Left hindlimb (tissue), 1 donor: ENCODE measurements around the gene PIK3CA.
"Not testable (repeated sequence)": the region's sequence is repeated elsewhere in the genome, so short reads cannot be mapped to it uniquely, and the experiment has no call there.

Source experiments
- DNase-seq: peaks from one replicate; pipeline ENCODE4 v3.0.0-alpha.2; 2018

PIK3CA gene

DNA sequence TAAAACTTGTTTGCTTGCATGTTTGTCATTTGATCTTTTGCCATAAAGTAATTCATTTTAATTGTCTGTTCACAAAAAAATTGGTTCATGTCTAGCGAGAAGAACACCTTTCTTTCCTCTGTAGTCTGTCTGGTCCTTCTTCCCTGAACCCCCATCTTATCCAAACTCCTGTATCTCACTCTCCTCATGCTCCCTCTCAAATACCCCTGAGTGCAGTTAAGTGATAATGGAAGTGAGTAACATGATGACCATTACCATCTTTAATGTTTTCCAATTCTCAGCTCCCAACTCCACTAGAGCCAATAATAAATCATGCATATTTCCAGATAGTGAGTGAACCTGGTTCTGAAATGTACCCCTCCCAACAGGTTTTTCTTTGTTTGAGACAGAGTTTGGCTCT lies 116.9 kb downstream of the PIK3CA start:
- no peak for DNase-seq

DNA sequence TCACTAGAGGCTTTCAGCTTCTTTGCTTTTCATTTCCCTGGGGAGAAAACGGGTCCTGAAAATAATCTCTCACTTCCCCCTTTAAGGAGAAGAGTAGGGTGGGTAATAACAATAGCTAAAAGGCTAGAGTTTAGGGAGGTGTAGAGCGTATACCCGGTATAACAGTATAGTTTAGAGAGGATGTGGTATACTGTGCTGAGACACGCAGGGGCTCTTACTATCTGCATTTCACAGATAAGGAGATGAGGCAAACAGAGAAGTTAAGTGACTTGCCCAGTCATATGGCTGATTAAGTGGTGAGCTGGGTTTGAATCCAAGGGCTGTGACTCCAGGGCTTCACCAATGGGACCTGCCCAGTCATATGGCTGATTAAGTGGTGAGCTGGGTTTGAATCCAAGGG lies 117.7 kb downstream of the PIK3CA start:
- DNase-seq = no peak

DNA sequence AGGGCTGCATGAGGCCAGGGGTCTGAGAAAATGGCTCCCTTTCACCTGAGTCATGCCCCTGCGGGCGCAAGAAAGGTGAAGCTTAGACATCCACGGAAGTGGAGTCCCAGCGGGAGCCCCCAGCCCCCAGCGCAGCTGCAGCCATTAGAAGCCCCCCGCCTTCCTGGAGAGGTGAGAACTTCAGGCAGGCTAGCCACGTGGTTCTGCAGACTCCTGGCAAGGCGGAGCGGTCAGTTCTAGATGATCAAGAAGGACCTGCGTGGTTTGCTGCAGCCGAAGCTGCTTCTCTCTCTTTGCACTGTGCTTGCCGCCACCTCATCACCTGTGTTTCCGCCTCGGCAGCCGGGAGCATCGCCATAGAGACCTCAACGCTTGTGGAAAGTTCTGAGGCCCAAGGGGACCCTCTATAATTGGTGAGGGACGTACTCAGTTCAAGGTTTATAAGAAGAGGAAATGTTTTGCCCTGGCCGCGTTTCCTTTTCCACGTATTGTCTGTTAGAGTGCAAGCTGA lies 118.6 kb downstream of the PIK3CA start:
- DNase-seq = no peak

DNA sequence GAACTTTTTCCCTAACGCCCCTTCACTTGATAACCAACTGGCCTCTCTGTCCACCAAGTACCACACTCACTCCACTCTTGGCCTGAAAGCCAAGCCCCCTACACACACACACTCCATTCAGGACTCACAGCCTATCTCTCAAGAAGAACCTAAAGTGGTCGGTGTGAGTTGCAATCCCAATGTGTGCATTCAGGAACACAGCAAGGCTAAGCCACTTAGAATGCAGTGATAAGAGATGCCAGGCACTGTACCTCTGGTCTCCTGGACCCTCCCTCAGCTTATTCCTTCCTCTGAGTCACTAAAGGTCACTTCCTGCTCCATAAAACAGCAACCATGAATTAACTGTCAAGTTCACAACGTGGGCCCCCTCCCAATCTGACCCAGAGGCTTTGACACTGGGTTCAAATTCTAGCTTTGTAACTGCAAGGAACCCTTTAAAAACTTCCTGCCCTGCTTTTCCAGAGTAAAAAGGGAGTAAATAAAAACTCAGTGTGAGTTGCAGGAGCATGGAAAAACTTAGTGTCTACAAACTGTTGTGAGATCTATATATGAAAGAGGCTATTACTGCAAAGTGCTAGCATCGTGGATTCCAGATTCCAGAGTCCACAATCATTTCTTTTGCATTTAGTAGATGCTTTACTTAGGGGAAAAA lies 120.4 kb downstream of the PIK3CA start:
- DNase-seq = no peak

DNA sequence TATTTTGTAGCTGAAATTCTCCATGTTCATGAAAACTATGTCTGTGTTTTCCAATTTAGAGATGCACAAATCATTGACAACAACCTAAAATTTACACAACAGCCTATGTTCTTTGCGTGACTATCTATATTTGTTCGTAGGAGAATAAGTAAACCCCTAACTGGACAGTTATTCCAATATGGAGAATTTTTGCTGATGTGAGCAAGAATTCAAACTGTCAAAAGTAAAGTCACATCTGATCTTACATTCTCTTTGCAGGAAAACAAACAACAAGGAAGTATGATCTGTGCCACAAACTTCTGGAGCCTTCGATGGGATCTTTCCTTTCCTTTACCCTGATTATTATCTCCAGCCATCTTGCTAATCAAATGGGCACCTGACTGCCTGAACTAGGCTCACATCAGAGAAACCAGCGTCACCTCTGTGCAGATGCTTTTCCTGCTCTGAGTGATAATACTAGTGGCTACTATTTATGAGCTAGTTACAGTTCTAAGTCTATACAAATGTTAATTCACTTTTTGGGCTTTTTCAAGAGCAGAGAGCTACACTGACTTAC lies 121.1 kb downstream of the PIK3CA start:
- no peak for DNase-seq

DNA sequence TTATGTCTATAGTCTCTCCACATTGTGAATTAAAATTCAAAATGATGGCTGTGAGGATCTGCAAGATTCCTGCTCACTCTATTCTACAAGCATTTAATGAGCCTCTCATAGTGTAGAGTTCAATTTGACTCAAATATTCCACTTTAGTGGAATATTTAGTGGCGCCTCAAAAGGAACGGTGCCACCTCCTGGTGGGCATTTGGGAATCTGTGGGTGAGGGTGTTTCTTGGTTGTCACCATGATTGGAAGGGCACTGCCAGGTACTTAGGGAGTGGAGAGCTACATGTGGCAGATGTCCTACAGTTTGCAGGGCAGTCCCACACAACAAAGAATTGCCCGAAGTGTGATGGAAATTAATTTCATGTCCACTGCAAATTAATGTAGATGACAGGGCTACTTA lies 124.2 kb downstream of the PIK3CA start:
- DNase-seq = no peak

DNA sequence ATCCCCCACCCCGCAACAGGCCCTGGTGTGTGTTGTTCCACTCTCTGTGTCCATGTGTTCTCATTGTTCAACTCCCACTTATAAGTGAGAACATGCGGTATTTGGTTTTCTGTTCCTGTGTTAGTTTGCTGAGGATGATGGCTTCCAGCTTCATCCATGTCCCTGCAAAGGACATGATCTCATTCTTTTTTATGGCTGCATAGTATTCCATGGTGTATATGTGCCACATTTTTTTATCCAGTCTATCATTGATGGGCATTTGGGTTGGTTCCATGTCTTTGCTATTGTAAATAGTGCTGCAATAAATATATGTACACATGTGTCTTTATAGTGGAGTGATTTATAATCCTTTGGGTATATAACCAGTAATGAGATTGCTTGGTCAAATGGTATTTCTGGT lies 126.3 kb downstream of the PIK3CA start:
- DNase-seq = not testable (repeated sequence)

DNA sequence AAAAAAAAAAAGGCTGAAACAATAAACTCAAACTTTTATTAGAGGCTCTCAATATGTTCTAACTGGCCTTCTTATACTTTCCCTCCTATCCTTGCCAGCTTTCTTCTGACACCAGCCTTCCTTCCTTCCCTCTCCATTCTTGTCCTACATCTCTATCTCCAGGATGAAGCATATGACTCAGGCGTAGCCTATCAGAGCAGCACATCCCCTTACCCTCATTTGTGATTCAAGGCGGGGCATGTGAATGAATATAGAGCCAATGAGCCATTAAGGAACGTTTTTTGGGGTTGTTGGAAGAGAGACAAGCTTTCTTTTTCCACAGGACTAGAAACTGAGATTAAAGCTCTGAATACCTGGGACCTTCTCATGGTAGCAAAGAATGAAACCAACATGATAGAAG lies 127.8 kb downstream of the PIK3CA start:
- no peak for DNase-seq

DNA sequence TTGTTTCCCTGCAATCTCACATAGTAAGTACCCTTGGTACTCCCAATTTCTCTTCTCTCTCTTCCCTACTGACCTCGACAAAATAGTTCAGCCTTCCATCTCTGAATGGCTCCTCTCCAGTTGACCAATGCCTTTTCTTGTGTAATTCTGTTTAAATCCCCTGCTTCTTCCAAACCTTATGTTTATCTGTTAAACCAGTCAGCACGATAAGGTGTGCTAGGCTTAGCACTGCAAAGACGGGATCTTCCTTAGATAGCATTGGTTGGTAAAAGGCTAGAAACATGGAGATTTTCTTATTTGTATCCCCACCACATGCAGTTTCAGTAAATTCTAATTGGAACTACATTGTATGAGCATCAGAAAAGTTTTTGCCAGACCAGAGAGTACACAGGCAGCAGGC lies 128.6 kb downstream of the PIK3CA start:
- no peak for DNase-seq

DNA sequence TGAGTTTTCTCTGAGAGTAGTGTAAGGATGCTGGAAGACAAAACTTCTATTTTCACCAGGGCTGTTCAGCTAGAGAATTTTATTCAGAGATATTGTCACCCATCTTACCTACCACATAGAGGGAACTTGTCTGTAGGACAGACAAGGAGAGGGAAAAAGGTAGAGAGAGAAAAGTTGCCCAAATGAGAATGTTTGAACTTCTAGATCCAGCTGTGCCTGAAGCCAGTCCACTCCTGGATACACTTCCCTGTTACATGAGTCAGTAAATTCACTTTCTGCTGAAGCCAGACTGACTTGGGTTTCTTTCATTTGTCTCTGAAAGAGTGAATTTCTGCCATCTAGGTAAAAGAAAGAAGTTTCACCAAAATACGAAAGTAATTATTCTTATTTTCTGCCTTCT lies 130.0 kb downstream of the PIK3CA start:
- DNase-seq = no peak

DNA sequence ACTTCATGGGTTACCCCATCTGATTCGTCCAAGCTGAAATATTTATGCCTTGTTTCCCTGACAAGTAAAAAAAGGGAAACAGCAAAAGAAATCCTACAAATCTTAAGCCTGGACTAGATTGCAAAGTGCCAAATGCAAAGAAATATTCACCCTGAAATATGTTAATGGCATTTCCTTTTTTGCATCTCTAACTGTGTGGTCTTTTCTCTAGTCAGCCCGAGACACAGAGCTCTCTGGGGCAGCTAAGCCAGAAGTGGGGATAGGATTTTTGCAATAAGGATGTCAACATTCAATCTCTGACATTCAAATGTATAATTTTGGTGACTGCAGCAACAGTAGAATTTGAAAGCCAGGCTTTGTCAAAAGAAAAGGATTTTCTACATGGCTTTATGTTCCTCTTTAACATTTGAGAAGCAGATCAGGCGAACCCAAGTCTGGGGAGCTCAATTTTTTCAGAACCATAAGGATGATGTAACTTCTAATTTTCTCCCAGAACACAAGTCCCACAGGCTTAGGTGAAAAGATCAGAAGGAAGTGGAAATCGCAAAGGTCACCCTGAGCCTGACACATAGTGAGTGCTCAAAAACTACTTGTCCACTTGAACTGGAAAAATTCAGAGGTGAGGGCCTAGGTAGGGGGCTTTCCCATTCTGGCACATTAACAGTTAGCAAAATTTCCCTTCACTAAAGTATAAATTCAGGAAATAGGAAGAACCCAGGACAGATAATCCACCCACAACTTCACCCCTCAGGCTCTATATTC lies 131.0 kb downstream of the PIK3CA start:
- DNase-seq = no peak

DNA sequence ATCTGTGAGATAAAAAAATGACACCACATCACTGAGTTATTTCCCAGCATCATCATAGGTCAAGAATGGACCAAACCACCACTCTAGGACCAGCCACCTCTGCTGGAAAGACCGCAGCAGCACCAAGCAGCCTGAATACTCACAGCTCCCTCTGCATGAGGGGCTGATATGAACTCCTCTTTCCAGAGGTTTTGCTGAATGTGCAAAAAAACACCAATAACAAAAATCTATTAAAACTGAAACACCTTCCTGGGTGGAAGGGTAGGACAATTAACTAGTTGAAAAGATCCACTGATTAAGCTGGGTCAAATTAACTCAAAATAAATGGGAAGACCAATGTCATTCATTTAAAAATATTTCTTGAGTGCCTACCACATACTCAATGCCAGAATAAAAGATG lies 131.7 kb downstream of the PIK3CA start:
- DNase-seq = no peak

DNA sequence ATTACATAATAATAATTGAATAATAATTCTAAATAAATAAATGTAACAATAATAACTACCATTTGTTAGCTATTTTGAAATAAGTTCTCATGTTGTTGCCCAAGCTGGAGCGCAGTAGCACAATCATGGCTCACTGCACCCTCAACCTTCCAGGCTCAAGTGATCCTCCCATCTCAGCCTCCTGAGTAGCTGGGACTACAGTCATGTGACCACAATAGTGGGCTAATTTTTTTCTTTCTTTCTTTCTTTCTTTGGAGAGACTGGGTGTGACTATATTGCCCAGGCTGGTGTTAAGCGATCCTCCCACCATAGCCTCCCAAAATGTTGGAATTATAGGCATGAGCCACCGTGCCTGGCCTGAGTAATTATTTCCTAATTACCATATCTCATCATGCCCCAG lies 133.7 kb downstream of the PIK3CA start:
- no peak for DNase-seq

DNA sequence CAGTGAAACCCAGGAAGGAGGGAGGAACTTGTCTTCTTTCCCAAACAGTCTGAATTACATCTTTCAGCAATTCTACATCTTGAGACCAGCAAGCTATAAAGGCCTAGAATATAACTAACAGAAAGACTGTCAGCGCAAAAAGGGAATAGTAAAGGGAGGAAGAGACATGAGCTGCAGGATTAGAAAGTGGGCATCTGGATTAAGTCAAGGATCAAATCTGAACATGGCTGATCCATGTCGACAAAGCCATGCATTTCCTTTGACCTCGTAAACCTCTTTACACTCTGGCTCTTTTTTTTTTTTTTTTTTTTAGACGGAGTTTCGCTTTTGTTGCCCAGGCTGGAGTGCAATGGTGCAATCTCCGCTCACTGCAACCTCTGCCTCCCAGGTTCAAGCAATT lies 138.2 kb downstream of the PIK3CA start:
- DNase-seq = no peak

DNA sequence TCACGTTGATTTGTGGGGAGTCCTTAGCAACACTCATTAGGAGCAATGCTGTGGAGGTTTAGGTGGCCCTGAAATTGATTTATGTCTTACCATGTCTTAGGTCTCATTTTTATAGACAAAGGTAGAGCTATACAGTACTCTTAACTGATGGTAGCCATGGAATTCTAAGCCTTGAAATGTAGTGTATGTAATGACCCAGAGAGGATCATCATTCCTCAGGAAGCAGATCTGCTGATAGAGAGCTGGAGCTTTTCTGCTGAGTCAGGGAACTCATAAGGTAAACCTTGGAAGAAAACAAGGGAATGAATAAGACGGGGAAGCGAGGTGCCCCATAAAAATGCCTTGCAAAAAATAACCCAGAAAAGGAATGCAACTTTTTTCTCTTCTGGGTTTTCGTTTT lies 140.7 kb downstream of the PIK3CA start:
- DNase-seq = no peak

DNA sequence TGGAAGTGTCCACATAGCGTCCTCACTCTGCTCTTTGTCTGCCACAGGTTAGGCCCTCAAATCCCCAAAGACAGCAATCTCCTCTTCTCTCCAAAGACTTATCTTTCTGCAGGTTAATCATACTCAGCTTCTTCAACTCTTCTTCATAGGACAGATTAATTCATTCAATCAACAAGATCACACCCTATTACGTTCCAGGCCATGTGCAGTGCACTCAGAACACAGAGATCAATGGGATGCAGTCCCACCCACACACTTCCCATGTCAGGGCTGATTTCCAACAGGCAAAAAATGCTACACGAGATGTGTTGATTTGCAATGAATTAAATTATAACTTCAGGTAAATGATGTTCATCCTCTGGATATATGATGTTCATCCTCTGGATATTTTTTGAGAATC lies 141.1 kb downstream of the PIK3CA start:
- DNase-seq = no peak
